HCT116 (cell line): Measurements from ENCODE around the gene PBX3.

Source experiments
- CTCF ChIP-seq, 3 experiments: fragments of 200-600 bp in 1 of 3; sonication (generic) in 1 of 3; IDR thresholded peaks in 2 of 3; conservative IDR thresholded peaks in 1 of 3; 2 replicates each; pipeline ENCODE4 v1.5.1; 2012 to 2017; ENCODE audit warnings: low read depth in 2 of 3, low read length in 2 of 3, antibody characterized with exemption in 1 of 3, borderline replicate concordance in 1 of 3, control low read depth in 1 of 3, mild to moderate bottlenecking in 1 of 3, mixed read lengths in 1 of 3, mixed run types in 1 of 3, moderate library complexity in 1 of 3; ENCODE audit not compliant: insufficient read depth in 1 of 3
- EZH2phosphoT487 ChIP-seq: fragments of 200-600 bp; IDR thresholded peaks from 2 replicates; pipeline ENCODE4 v1.6.1; 2018; ENCODE audit warnings: antibody characterized with exemption, borderline replicate concordance
- POLR2A ChIP-seq: IDR thresholded peaks from 2 replicates; pipeline ENCODE4 v1.7.0; 2011; ENCODE audit warnings: borderline replicate concordance; ENCODE audit not compliant: insufficient read depth, insufficient read length; ENCODE audit errors: extremely low read depth
- REST ChIP-seq: IDR thresholded peaks from 2 replicates; pipeline ENCODE4 v1.6.1; 2012; ENCODE audit warnings: low read depth
- TCF7L2 ChIP-seq: IDR thresholded peaks from 2 replicates; pipeline ENCODE4 v1.7.0; 2011; ENCODE audit warnings: borderline replicate concordance, inconsistent platforms; ENCODE audit not compliant: insufficient read depth, insufficient read length; ENCODE audit errors: extremely low read depth
- ZBTB33 ChIP-seq: IDR thresholded peaks from 2 replicates; pipeline ENCODE4 v1.6.1; 2011; ENCODE audit warnings: mild to moderate bottlenecking, low read length, moderate library complexity; ENCODE audit not compliant: insufficient replicate concordance; ENCODE audit errors: extremely low read depth
- ZFX ChIP-seq: fragments of 450-650 bp; IDR thresholded peaks from 2 replicates; pipeline ENCODE4 v1.6.1; 2017
- TF ChIP-seq, protein P1 (sequence below): IDR thresholded peaks from 2 replicates; pipeline ENCODE4 v1.6.1; 2012

DNA sequence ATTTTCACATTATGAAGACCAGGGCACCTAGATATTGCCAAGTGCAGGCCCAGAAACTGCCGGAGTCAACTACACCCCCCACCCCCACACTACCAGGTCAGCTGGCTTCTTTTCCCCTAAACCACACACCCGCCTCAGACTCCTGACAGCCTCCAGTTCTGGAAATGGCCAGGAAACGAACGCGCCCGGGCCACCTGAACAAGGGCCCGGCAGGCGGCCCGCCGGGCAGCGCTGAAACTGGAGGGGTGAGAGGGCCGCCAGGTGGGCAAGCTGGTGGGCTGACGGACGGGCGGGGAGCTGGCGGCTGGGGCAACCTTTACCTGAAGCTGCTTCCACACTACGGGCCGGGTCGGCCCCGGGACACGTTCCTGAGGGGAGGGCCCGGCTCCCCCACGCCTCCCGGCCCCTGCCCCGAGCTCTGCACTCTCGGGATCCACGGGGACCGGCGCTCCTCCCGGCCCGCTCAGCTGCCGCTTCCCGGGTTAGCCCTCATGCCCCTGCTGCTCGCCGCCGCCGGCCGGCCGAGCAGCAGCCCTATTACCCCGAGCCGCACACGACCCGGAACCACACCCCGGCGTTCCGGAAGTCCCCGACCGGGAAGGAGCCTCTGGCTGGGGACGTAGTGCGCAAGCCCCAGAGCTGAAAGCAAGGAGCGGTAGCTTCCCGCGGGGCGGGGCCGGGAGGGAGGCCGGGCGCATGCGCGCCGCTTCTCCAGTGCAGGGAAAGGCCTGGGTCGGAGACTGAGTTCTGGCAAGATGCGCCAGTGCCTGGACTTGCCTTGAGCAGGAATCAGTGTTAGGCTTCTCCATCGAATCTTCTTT is 40.3 kb upstream of the PBX3 start, which contains the start of gene MAPKAP1:
- TF ChIP-seq EZH2phosphoT487 (no peak), TCF7L2 (no peak), CTCF (IDR thresholded peaks at IDR 0.05 in 2 of 3, conservative IDR thresholded peaks at IDR 0.05 in 1 of 3; ENCODE audit: borderline replicate concordance in 1 of 3, insufficient read depth in 1 of 3, low read depth in 2 of 3, low read length in 2 of 3) (no peak), ZFX (peak; percentile 89), ZBTB33 (peak; percentile 23), POLR2A (peak; percentile 90), REST (no peak)
- TF ChIP-seq, protein P1, sequence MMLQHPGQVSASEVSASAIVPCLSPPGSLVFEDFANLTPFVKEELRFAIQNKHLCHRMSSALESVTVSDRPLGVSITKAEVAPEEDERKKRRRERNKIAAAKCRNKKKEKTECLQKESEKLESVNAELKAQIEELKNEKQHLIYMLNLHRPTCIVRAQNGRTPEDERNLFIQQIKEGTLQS, result no peak
